ENCODE data around the gene RALGAPA1.
A peak's percentile ranks its signal among the peaks of the same experiment; 100 is the strongest.
"Not testable (repeated sequence)": the region's sequence is repeated elsewhere in the genome, so short reads cannot be mapped to it uniquely, and the experiment has no call there.

The RALGAPA1 gene

DNA sequence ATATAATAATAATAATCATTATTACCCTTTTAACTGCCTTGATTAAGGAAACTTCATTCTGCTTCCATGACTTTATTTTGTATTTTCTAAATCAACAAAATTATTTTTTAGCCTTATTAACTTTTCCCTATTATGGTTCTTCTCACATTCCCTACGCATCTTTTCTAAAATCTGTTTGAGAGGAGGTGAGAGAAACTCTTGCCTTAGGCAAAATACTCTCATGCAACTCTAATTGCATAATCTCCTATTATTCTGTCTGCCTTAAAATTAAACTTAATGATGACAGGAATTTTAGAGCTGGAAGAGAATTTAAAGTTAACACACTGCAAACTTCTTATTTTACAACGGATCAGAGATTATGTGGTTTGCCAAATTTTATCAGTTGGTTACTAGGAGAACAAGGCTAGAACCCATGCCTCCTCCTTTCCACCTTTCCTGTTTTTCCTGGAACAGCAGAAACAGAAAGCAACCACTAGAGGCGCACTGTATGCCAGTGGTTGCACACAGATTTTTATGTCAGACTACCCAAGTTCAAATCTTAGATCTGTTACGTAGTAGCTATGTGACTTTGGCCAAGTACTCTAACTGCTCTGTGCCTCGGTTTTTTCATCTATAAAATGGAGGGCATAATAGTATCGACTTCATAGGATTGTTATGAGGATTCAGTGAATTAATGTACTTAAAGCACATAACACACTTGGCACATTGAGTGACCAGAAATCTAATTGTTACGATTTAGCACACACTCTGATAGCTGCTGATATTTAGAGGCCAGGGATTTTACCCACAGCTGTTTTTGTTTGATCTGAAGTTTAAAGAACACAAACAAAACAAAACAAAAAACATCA lies 12.7 kb upstream of the RALGAPA1 start:
- DNase-seq (ENCODE audit: low read depth) = no peak

DNA sequence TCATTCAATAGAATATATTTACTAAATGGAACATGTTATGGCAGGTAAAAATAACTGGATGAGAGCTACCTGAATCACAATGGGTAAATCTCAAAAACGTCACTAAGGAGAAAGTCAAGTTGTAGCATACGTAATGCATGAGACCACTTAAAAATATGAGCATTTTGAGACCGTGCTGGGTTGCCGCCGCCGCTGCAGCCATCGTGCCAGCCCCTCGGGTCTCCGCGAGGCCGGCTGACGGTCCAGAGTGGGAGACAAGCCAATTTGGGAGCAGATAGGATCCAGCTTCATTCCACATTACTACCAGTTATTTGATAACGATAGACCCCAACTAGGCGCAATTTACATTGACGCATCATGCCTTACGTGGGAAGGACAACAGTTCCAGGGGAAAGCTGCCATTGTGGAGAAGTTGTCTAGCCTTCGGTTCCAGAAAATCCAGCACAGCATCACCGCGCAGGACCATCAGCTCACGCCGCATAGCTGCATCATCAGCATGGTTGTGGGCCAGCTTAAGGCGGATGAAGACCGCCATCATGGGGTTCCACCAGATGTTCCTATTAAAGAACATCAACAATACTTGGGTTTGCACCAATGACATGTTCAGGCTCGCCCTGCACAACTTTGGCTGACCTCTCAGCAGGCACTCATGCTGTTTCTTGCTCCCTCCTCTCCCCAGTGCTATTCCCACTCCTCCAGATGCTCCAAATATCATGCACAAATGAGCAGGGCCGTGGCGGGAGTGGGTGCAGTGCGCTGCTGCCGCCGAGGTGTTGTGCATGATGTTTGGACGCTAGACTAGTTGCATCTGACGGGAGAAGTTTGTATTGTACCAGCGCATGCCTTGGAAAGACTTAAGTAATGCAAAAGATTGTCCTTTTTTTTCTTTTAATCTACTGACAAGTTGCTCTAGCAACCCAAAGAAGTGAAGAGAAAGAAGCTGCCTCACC lies 10.8 kb upstream of the RALGAPA1 start:
- DNase-seq (ENCODE audit: low read depth) = no peak

DNA sequence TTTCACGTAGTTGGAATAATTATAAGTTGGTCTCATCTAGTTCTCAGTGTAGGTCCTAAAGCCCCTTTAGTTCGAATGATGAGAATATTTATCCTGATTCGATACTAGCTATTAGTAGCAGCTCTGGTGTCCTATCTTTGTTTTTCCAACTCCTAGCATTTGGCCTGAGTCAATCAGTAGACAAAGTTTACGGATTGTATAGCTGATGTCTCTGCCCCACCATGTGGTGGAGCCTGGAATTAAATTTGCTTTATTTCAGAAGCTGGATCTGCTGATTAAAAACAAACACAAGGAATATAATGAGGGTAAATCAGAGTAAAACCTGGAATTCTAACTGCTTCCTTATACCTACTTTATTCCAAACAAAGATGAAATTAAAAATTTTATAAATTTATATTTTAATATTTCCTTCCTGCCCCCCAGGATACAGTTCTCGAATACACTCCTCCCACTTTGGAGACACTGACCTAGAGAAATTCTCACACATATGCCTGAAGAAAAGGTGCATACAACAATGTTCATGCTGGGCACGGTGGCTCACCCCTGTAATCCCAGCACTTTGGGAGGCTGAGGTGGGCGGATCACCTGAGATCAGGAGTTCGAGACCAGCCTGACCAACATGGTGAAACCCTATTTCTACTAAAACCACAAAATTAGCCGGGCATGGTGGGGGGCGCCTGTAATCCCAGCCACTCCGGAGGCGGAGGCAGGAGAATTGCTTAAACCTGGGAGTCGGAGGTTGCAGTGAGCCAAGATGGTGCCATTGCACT lies 9.4 kb upstream of the RALGAPA1 start:
- DNase-seq (ENCODE audit: low read depth) = no peak

DNA sequence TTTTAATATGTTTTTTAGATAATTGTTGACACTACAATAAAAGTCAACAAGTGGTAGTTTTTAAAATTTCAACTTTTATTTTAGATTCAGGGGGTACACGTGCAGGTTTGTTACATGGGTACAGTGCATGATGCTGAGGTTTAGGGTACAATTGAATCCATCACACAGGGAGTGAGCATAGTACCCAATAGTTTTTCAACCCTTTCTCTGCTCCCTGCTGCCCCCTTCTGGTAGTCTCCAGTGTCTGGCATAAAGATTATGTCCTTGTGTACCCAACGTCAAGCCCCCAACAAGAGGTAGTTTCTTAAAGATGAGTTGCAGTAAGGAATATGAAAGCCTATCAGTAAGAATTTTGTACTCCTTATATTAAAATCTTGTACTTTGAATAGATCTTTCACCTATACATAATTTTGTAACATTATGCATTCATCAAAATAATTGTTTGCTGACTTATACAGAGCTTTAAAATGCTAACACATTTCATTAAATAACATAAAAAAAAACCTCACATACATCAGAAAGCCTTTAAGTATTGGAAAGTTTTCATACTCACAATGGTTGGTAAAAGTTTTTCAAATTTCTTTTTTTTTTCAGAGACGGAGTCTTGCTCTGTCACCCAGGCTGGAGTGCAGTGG lies 5.4 kb upstream of the RALGAPA1 start:
- DNase-seq (ENCODE audit: low read depth) = peak; percentile 77

DNA sequence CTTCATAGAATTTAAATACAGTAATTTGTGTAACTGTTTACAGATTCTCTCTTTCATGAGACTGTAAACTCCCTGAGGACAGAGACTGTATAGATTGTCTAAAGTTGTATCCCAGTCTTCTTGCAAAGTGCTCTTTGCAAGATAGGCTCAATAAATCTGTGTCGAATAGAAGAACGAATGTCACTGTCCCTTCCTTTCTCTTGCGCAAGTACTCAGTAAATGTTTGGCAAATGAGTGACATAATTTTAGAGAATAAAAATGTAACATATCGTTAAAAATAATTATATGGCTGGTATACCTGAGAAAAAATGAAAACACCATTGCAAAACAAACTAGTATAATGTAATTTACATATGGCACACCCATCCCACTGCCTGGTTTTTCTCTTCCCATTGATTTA lies 1.9 kb upstream of the RALGAPA1 start:
- no peak for DNase-seq (ENCODE audit: low read depth)

DNA sequence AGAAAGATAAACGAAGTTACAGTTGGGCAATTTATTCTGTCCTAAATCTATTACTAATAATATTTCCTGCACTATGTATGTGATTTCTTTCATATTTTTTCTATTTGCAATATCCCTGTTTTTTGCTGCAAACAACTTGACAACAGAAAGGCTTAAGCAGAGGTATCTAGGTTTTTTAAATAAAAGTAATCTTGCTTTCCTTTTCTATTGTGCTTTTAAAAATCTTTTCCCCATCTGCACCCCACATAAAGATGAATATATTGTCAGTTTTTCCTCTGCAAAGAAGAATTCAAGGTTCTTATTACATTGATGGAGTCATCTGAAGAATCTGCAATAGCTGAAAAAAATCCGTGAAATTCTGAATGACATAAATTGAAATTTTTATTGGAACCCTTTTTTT lies 502 bp upstream of the RALGAPA1 start:
- no peak for DNase-seq (ENCODE audit: low read depth)

DNA sequence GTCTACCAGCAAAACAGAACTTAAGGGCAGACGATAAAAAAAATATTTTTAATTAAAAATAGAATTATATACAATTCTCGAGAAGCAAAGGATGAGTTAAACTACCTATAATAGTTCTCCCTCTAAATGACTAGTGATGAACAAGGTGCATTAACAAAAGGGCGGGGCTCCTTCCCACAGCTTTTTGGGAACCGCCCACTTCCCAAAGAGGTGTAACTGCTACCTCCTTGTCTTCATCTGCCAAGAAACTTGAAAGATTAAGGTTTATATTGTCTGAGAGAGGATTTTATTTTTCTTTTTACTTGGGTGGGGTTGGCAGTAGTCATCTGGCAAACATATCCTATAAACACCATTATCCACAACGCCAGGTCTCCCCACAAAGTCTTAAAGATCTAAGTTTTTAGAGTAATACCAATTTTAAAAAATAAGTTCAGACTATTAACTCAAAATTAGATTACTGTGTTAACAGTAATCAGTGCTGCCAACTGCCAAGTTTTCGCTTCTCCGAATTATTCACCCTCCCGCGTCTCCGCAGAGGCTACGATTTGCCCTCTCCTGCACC lies 938 bp downstream of the RALGAPA1 start:
- no peak for DNase-seq (ENCODE audit: low read depth)

DNA sequence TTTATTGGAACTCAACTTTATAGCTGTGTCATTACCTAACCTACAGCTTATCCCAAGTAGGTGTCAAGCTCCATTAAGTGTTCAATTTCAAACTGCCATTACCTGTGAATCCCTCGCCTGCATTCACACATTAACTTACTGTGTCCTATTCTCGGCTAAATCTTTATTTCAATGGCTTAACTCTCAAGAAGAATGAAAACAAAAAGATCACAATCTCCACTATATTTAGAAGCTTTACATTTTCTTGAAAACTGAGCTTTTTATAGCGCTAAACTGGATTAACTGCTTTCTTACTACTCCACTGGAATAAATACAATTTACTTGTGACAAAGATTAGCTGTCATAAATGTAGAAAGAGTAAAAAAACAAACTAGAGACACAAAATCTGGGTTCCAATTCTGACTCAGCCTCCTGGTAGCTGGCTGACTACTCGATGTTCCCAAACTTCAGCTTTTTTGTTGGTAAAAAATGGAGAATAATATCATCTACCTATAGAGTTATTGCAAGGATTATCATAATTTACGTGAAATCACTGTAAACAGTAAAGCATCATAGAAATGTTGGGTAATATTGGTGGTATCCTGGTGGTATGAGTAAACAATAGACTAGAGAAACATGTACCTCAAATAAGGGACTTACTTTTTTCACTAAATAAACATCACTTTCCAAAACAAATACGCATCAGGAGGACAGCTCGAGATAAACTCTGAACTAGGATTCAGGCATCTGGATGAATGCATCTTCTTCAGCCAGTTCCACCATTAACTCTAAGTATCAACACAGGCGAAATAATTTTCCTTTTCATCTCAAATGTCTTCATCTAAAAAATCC lies 1.7 kb downstream of the RALGAPA1 start:
- DNase-seq (ENCODE audit: low read depth) = no peak

DNA sequence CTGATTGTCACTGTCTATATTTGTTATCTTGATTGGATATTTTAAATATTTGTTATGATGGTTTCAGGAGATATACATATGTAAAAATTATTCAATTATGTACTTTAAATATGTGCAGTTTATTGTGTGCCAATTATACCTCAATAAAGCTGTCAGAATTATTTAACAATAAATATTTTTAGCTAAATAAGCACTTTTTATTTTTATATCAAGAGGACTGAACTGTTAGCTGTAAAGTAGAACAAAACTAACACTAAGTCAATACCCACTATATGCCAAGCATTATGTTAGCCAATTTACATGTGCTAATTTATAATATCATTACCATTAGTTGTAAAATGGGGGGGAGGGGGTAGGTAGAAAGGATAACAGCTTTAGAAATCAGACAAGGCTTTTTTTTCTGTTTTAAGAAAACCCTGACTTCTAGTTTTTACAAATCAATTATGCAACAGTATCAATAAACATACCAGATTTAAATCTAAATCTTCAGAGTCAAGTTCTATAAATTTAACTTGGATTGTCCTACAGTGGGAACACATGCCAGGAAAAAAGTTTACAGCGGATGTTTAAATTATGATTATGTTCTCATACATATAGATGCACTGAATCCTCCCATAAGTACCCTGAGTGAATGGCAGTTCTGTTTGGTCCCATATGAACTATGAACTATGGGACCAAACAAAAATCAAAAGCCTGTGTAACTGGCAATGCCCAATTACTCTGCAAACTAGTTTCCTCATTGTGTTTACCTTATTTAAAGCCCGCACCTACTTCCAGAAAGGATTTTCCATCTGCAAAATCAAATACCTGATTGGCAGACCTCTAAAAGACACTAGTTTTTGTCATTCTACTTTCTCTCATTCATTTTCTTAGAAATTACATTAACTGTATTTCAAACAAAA lies 2.8 kb downstream of the RALGAPA1 start:
- no peak for DNase-seq (ENCODE audit: low read depth)

DNA sequence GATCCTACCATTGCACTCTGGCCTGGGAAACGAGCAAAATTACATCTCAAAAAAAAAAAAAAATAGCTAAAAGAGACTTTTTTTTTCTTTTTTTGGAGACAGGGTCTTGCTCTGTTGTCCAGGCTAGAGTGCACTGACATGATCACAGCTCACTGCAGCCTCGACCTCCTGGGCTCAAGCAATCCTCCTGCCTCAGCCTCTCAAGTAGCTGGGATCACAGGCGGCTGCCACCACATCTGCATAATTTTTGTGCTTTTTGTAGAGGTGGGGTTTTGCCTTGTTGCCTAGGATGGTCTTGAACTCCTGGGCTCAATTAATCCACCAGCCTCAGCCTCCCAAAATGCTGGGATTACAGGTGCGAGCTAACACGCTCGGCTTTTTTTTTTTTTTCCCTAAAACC lies 11.3 kb downstream of the RALGAPA1 start:
- no peak for DNase-seq (ENCODE audit: low read depth)

DNA sequence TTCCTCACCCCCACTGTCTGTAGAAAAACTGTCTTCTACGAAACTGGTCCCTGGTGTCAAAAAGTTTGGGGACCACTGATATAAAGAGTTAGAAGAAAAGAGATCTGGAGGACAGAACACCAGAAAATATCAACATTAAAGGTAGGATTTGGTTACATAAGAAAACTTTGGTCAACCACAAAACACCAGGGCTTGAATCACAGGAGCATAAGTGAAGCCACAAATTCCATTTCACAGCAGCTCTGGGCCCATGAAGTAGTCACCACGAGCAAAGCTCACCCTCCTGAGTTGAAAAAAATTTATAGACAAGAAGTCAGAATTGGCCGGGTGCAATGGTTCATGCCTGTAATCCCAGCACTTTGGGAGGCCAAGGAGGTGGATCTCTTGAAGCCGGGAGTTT lies 19.4 kb downstream of the RALGAPA1 start:
- no peak for DNase-seq (ENCODE audit: low read depth)

DNA sequence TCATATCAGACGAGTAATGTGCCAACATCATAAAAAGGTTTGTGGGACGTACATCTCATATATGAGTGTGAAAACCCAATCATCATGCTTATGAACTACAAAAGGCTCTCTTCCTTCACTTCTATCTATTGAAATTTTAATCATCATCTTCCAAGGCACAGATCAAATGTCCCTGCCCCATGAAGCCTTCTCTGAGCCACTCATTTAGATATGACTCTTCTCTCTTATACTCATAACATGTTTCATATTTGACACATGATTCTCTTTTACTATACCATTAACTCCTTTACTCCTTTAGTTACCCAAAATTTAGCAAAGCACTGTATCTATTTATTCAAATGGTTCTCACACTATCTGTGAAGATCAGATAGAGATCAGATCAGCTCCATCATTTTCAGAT lies 22.2 kb downstream of the RALGAPA1 start:
- no peak for DNase-seq (ENCODE audit: low read depth)

DNA sequence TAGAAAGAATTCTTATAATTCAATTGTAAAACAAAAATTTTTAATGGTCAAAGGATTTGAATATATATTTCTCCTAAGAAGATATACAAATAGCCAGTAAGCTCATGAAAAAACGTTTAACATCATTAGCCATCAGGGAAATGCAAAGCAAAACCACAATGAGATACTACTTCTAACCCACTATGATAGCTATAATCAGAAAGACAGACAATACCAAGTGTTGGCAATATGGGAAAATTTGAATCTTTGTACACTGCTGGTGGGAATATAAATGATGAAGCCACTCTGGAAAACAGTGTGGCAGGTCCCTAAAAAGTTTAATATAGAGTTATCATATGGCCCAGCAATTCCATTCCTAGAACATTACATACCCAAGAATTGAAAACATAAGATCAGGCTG lies 25.4 kb downstream of the RALGAPA1 start:
- no peak for DNase-seq (ENCODE audit: low read depth)

DNA sequence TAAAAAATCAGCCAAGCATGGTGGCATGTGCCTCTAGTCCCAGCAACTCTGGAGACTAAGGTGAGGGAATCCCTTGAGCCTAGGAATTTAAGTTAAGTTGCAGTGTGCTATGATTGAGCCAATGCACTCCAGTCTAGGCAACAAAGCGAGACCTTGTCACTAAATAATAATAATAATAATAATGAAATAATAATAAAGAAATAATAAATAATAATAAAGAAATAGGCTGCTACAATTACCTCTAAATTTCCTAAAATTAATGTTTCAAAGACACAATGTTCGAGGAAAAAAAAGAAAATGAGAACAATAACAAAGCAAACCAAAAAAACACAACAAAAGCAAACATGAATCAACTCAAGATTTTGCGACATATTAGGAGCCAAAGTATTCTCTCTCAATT lies 29.7 kb downstream of the RALGAPA1 start:
- DNase-seq (ENCODE audit: low read depth) = no peak

DNA sequence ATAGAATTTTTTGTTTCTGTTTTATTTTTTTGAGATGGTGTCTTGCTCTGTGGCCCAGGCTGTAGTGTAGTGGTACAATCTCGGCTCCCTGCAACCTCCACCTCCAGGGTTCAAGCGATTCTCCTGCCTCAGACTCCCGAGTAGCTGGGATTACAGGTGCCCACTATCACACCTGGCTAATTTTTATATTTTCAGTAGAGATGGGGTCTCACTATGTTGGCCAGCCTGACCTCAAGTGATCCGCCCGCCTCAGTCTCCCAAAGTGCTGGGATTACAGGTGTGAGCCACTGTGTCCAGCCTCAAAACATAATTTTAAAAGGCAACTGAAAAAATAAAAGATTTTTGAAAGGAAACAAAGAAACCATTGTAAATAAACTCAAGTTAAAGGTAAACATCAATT lies 31.5 kb downstream of the RALGAPA1 start:
- DNase-seq (ENCODE audit: low read depth) = not testable (repeated sequence)

DNA sequence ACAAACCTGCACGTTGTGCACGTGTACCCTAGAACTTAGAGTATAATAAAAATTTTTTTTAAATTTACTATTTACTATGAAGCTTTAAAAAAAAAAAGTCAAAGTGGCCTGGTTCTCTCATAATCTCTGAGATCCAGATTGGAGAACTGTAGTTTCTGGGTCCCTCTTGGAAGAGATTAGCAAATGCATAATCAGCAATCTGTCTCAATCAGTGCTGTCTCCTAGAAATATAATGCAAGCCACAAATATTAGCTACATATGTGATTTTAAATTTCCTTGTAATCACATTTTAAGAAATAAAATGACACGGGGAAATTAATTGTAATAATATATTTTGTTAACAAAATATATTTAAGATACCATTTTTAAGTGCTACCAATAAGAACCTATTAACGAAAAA lies 32.3 kb downstream of the RALGAPA1 start:
- DNase-seq (ENCODE audit: low read depth) = no peak

DNA sequence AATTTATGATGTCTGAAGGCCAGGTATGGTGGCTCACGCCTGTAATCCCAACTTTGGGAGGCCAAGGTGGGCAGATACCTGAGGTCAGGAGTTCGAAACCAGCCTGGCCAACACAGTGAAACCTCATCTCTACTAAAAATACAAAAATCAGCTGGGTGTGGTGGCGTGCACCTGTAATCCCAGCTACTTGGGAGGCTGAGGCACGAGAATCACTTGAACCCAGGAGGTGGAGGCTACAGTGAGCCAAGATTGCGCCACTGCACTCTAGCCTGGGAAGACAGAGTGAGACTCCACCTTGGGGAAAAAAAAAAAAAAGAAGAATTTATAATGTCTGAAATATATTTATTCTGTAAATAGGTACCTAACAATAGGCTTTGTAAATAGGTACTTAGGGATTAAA lies 33.0 kb downstream of the RALGAPA1 start:
- not testable (repeated sequence) for DNase-seq (ENCODE audit: low read depth)

DNA sequence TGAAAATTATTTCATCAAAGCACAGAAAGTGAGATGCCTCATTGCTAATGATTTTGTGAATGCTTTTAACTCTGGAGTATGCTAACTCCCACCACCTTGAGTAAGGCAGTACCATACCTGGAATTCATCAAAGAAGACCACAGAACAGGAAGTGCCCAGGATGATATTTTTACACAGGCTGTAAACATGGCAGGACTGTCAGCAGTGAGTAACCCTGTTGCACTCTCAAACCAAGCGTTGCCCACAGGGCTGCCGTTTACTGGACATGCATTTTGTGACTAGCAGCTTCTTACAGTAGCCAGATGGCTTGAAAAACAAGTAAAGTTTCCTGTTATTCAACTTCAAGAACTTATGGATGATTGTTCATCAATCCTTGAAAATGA lies 42.4 kb downstream of the RALGAPA1 start:
- no peak for DNase-seq (ENCODE audit: low read depth)

DNA sequence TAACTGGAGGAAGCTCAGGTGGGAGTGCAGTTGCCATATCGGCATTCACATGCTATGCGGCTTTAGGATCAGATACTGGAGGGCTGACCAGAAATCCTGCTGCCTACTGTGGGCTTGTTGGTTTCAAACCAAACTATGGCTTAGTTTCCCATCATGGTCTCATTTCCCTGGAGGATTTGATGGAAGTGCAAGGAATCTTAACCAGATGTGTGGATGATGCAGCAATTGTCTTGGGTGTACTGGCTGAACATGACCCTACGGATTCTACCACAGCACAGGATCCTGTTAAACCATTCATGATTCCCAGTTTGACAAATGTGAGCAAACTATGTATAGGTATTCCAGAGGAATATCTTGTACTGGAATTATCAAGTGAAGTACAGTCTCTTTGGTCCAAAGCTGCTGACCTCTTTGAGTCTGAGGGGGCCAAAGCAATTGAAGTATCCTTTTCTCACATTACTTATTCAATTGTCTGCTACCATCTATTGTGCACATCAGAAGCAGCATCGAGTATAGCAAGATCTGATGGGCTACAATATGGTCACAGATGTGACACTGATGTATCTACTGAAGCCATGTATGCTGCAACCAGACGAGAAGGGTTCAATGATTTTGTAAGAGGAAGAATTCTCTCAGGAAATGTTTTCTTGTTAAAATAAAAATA lies 42.9 kb downstream of the RALGAPA1 start:
- DNase-seq (ENCODE audit: low read depth) = no peak

Measured in stimulated activated CD8-positive, alpha-beta memory T cell treated with anti-CD3 and anti-CD28 coated beads, Interleukin-7, amount 100 ng/mL, for 24 hours (primary cell).